Measurements from ENCODE around the gene HOXD9.

The HOXD9 gene

GRCh38 chr2:176123411-176124109, 1.0 kb downstream of the HOXD9 start:
- no peak for TF ChIP-seq CTCF (conservative IDR thresholded peaks at IDR 0.05)
- H3K27ac ChIP-seq = no peak overlapping the region

- H3K27ac ChIP-seq = no peak overlapping the region
- no peak for TF ChIP-seq CTCF (conservative IDR thresholded peaks at IDR 0.05)
Observed at GRCh38 chr2:176124110-176124946, 1.8 kb downstream of the HOXD9 start.

- no peak overlapping the region for H3K27ac ChIP-seq
- no peak for TF ChIP-seq CTCF (conservative IDR thresholded peaks at IDR 0.05)
Observed at GRCh38 chr2:176124947-176125771, 2.6 kb downstream of the HOXD9 start.

- H3K27ac ChIP-seq = no peak overlapping the region
- TF ChIP-seq CTCF (conservative IDR thresholded peaks at IDR 0.05) = no peak
Observed at GRCh38 chr2:176125772-176126054, 3.2 kb downstream of the HOXD9 start.

- H3K27ac ChIP-seq = no peak overlapping the region
- TF ChIP-seq CTCF (conservative IDR thresholded peaks at IDR 0.05) = peak; percentile 91
Observed at GRCh38 chr2:176126929-176127773, 4.6 kb downstream of the HOXD9 start.

GRCh38 chr2:176127774-176128072, 5.2 kb downstream of the HOXD9 start:
- TF ChIP-seq CTCF (conservative IDR thresholded peaks at IDR 0.05) = no peak
- no peak overlapping the region for H3K27ac ChIP-seq

Measured in VCaP (cell line).